ENCODE results near the gene SETD1A.

The SETD1A gene

GRCh38 chr16:30957456-30958174 is at the start of gene SETD1A:
SETD1A (plus strand) TSS chr16:30957754; CDS start chr16:30958732, 978 bp downstream.
- peak within 1 kb of the TSS; percentile 73 for H3K4me3 ChIP-seq (ENCODE audit: low read length)
- TF ChIP-seq ZNF274 (IDR thresholded peaks at IDR 0.05; ENCODE audit: low read depth, low read length): no peak

- TF ChIP-seq ZNF274 (IDR thresholded peaks at IDR 0.05; ENCODE audit: low read depth, low read length): no peak
- H3K4me3 ChIP-seq (ENCODE audit: low read length): no peak overlapping the region
Observed at GRCh38 chr16:30910427-30911029, 47.0 kb upstream of the SETD1A start.

GRCh38 chr16:30912794-30913412 is 44.7 kb upstream of the SETD1A start:
- no peak for TF ChIP-seq ZNF274 (IDR thresholded peaks at IDR 0.05; ENCODE audit: low read depth, low read length)
- no peak overlapping the region for H3K4me3 ChIP-seq (ENCODE audit: low read length)

- no peak for TF ChIP-seq ZNF274 (IDR thresholded peaks at IDR 0.05; ENCODE audit: low read depth, low read length)
- no peak overlapping the region for H3K4me3 ChIP-seq (ENCODE audit: low read length)
Observed at GRCh38 chr16:30914830-30915229, 42.7 kb upstream of the SETD1A start.

GRCh38 chr16:30918614-30919013 is 38.9 kb upstream of the SETD1A start:
- no peak for TF ChIP-seq ZNF274 (IDR thresholded peaks at IDR 0.05; ENCODE audit: low read depth, low read length)
- H3K4me3 ChIP-seq (ENCODE audit: low read length): no peak overlapping the region

GRCh38 chr16:30920891-30921290 is 36.7 kb upstream of the SETD1A start:
- TF ChIP-seq ZNF274 (IDR thresholded peaks at IDR 0.05; ENCODE audit: low read depth, low read length): no peak
- no peak overlapping the region for H3K4me3 ChIP-seq (ENCODE audit: low read length)

GRCh38 chr16:30921459-30921747 is 36.2 kb upstream of the SETD1A start:
- TF ChIP-seq ZNF274 (IDR thresholded peaks at IDR 0.05; ENCODE audit: low read depth, low read length): no peak
- H3K4me3 ChIP-seq (ENCODE audit: low read length): no peak overlapping the region; the same call in 1 of the 2 replicates

- peak overlapping the region; percentile 77 for H3K4me3 ChIP-seq (ENCODE audit: low read length)
- no peak for TF ChIP-seq ZNF274 (IDR thresholded peaks at IDR 0.05; ENCODE audit: low read depth, low read length)
Observed at GRCh38 chr16:30921748-30922419, 35.7 kb upstream of the SETD1A start.

GRCh38 chr16:30922420-30922959 is 35.1 kb upstream of the SETD1A start:
- TF ChIP-seq ZNF274 (IDR thresholded peaks at IDR 0.05; ENCODE audit: low read depth, low read length): no peak
- H3K4me3 ChIP-seq (ENCODE audit: low read length): peak overlapping the region; percentile 77

GRCh38 chr16:30922960-30923535 is 34.5 kb upstream of the SETD1A start:
- TF ChIP-seq ZNF274 (IDR thresholded peaks at IDR 0.05; ENCODE audit: low read depth, low read length): no peak

GRCh38 chr16:30923554-30924075 is 33.9 kb upstream of the SETD1A start, which contains the start of gene FBXL19:
FBXL19 (plus strand) TSS chr16:30923572; CDS start chr16:30925755, 2,183 bp downstream.
- no peak for TF ChIP-seq ZNF274 (IDR thresholded peaks at IDR 0.05; ENCODE audit: low read depth, low read length)

More at GRCh38 chr16:30922960-30923535, 34.5 kb upstream of the SETD1A start:
- peak overlapping the region; percentile 67; the same call in 1 of the 2 replicates for H3K4me3 ChIP-seq (ENCODE audit: low read length)

GRCh38 chr16:30924076-30924912 is 33.3 kb upstream of the SETD1A start:
- H3K4me3 ChIP-seq (ENCODE audit: low read length): peak overlapping the region; percentile 66
- TF ChIP-seq ZNF274 (IDR thresholded peaks at IDR 0.05; ENCODE audit: low read depth, low read length): no peak

More at GRCh38 chr16:30923554-30924075, 33.9 kb upstream of the SETD1A start, which contains the start of gene FBXL19:
- H3K4me3 ChIP-seq (ENCODE audit: low read length): peak within 1 kb of the TSS; percentile 67

Data from GM08714 (cell line).